Posterior vena cava (tissue), 2 donors: ENCODE results near the gene WWOX. TPM values are rescaled to one million over a fixed set of nuclear protein-coding genes. Genes with fewer than 3 reads are reported as not detected.

Experiments
- DNase-seq: peaks from one replicate; pipeline ENCODE4 v3.0.0-alpha.2; 2020; ENCODE audit warnings: low spot score
- intact Hi-C, 2 donors: fragments of 100-400 bp; cut with DNase I; formaldehyde crosslinking; loops; one replicate each; pipeline versions ENCODE4 v1.14.1 to v1.14.2; 2022 to 2023
- total RNA-seq, 2 donors: library from RNA; stranded (reverse); fragmentation: NEBNext Ultra II Directional; extraction: Animal tissue kit (Norgen Biotek cat#: 25700); gene quantifications; one replicate each; pipeline ENCODE4 v1.2.1, GENCODE V29; 2021
- donor health status: DM: yes; HTN: yes; CAD: no.
- donor health status: DM: yes; HTN: yes; CAD: no.

The WWOX gene
- total RNA-seq, 2 donors from 2014 or later: 12.5 to 16.9 TPM

GRCh38 chr16:78489072-78489471, 389.6 kb downstream of the WWOX start:
- no peak for DNase-seq
- intact Hi-C loops: no loop called here

GRCh38 chr16:78489631-78490030, 390.2 kb downstream of the WWOX start:
- DNase-seq: no peak
- intact Hi-C loops: no loop called here

DNA sequence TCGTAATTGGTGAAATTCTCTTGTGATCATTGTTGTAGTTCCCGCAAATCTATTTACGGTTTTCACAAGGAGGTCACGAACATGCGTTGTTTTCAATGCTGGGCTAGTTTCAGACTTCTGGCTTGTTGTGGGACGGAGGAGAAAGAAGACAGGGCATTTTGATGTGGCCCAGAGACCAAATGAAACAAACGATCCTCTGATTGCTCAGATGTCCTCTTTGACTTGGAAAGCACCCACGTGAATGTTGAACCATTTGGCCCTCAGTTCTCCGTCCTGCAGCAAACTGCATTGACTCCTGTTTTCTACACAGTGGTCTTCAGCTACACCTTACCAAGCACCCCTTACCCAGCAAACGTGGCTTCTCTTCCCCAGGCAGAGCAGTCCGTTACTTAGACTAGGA, 391.0 kb downstream of the WWOX start:
- intact Hi-C loops: no loop called here
- DNase-seq: no peak

GRCh38 chr16:78490847-78491246, 391.4 kb downstream of the WWOX start:
- intact Hi-C loops: no loop called here
- DNase-seq: no peak

DNA sequence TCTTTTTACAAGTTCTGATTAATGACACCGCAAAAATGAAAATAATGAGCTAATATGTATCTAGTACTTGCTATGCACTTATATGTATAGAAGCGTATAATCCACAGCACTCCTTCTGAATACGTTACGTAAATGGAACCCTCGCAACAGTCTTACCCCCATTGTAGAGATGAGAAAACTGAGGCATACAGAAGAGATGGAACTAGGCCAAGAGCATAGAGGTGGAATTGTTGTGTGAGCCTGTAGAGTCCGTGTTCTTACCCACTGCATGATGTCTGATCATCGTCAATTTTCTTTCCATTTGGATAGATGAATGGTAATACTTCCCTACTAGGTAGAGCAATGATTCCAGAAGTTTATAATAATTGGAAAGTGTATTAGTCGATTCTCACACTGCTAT, 394.1 kb downstream of the WWOX start:
- no peak for DNase-seq
- intact Hi-C loops: no loop called here

DNA sequence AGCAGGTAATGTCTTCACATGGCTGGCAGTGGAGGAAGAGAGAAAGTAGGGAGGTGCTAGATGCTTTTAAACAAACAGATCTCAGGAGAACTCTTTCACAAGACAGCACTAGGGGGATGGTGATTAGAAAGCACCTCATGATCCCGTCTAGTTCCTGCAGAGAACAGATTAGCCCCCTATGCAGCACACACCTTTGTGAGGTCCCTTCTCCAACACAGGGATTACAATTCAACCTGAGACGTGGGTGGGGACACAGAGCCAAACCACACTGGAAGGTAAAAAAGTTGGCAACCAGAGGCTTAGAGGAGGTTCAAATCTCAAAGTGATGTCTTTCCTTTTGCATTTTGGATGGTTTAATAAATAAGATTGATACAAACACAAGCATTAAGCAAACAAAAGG, 394.7 kb downstream of the WWOX start:
- DNase-seq: no peak
- intact Hi-C loops: no loop called here

- intact Hi-C loops: no loop called here
- DNase-seq: no peak
Observed at GRCh38 chr16:78494674-78495073, 395.2 kb downstream of the WWOX start.

DNA sequence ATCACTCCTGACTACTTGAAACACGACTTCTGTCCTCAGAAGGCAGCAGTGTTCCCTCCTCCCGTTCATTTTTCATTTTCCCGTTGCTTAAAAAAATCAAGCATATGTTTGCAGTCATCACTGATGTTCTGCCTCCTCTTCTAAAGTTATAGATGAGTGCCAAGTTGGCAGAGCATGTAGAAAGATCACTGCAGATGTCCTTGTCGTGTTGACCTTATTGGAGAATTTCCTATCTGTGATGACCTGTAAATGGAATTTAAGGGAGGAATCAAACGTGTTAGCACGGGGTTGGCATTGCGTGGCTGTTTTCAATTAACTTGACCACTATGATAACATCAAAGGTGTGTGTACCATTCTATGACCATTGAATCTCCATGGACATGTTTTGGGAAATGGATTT, 396.7 kb downstream of the WWOX start:
- intact Hi-C loops: no loop called here
- no peak for DNase-seq

GRCh38 chr16:78499399-78499798, 399.9 kb downstream of the WWOX start:
- intact Hi-C loops: no loop called here
- DNase-seq: no peak

- intact Hi-C loops: loop anchor here (10.0 kb wide), 2 partner anchors 274 to 1104 kb away; partner anchors contain the start of gene MAF (in 1 of the 2)
- DNase-seq: no peak
Observed at GRCh38 chr16:78500659-78501270, 401.3 kb downstream of the WWOX start.

DNA sequence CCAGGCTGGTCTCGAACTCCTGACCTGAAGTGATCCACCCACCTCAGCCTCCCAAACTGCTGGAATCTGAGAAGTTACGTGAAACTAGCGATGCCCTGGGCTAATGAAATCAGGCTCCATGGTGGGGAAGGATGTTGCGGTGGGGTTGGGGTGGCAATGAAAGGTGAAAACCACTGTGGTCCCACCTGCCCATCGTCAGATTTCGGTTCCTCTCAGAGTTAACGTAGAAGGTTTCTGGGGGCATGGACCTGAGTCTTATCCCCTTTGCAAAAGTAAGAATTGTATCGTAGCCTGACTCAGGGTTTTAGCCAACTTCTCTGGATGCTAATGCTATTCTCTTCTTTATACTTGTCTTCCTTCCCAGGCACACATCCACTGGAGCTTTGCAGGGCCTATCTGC, 402.3 kb downstream of the WWOX start:
- intact Hi-C loops: loop anchor here (10.0 kb wide), 2 partner anchors 273 to 1103 kb away; partner anchors contain the start of gene MAF (in 1 of the 2)
- DNase-seq: no peak

DNA sequence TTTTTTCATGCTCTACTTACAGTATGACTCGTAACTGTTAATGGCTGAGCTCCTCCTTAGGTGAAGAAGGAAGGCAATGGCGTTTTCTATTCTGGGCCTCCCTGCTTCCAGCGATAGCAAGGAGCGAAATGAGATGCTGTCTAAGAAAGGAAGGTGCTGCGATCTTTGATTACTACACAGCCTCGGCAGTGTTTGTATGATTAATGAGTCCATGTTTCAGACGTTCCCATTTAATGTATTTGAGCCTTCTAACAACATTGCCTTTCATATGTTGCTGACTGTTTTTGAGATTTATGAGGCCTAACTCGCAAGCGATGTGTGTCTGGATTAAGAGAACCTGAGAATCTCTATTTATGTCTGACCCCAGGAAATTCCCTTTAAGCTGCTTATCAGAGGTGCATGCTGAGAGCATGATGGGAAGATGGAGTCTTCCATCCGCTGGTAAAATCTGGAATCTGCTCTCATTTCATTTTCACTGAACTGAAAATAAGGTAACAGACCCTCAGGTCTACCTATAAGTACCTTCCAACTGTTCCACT, 403.4 kb downstream of the WWOX start:
- intact Hi-C loops: loop anchor here (10.0 kb wide), 2 partner anchors 272 to 1102 kb away; partner anchors contain the start of gene MAF (in 1 of the 2)
- DNase-seq: no peak

GRCh38 chr16:78503602-78504001, 404.1 kb downstream of the WWOX start:
- intact Hi-C loops: loop anchor here (10.0 kb wide), 2 partner anchors 271 to 1101 kb away; partner anchors contain the start of gene MAF (in 1 of the 2)
- DNase-seq: no peak

- no peak for DNase-seq
- intact Hi-C loops: loop anchor here (10.0 kb wide), 2 partner anchors 270 to 1100 kb away; partner anchors contain the start of gene MAF (in 1 of the 2)
Observed at GRCh38 chr16:78504401-78504851, 405.0 kb downstream of the WWOX start.

DNA sequence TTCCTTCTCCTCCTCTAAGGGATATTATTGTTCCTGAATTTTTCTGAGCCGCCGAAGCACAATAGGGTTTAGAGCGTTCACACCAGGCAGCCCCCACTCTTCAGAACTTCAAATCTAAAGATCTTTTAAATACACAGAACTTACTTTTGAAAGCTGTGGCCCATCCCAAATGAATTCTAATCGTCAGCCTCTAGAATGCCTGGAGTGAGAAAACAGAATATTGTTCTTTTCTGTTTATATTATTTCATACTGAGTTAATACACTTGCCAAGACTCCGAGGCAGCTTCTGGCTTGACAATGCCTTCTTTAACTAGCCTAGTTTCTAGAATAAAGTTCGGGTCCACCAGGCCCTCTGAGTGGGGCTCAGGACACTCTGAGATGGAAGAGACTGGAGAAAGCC, 405.6 kb downstream of the WWOX start:
- intact Hi-C loops: loop anchor here (10.0 kb wide), 2 partner anchors 270 to 1100 kb away; partner anchors contain the start of gene MAF (in 1 of the 2)
- DNase-seq: no peak

GRCh38 chr16:78505544-78506366, 406.3 kb downstream of the WWOX start:
- DNase-seq: peak; percentile 93
- intact Hi-C loops: loop anchor here (10.0 kb wide), 2 partner anchors 269 to 1099 kb away; partner anchors contain the start of gene MAF (in 1 of the 2)

GRCh38 chr16:78506367-78507193, 407.1 kb downstream of the WWOX start:
- DNase-seq: no peak
- intact Hi-C loops: loop anchor here (10.0 kb wide), 2 partner anchors 268 to 1098 kb away; partner anchors contain the start of gene MAF (in 1 of the 2)

- no peak for DNase-seq
- intact Hi-C loops: loop anchor here (10.0 kb wide), 2 partner anchors 267 to 1097 kb away; partner anchors contain the start of gene MAF (in 1 of the 2)
Observed at GRCh38 chr16:78507576-78507975, 408.1 kb downstream of the WWOX start.

GRCh38 chr16:78509965-78510364, 410.5 kb downstream of the WWOX start:
- intact Hi-C loops: loop anchor here (10.0 kb wide), 2 partner anchors 265 to 1095 kb away; partner anchors contain the start of gene MAF (in 1 of the 2)
- DNase-seq: no peak
